RKO (cell line): Measurements from ENCODE around the gene TSFM.

Experiments used
- DNase-seq: peaks from one replicate; pipeline ENCODE4 v3.0.0-alpha.2; 2016; ENCODE audit warnings: low spot score

The TSFM gene

GRCh38 chr12:57834086-57834876 lies 51.7 kb downstream of the TSFM start:
- no peak for DNase-seq

GRCh38 chr12:57835366-57836288 lies 53.0 kb downstream of the TSFM start:
- no peak for DNase-seq

DNA sequence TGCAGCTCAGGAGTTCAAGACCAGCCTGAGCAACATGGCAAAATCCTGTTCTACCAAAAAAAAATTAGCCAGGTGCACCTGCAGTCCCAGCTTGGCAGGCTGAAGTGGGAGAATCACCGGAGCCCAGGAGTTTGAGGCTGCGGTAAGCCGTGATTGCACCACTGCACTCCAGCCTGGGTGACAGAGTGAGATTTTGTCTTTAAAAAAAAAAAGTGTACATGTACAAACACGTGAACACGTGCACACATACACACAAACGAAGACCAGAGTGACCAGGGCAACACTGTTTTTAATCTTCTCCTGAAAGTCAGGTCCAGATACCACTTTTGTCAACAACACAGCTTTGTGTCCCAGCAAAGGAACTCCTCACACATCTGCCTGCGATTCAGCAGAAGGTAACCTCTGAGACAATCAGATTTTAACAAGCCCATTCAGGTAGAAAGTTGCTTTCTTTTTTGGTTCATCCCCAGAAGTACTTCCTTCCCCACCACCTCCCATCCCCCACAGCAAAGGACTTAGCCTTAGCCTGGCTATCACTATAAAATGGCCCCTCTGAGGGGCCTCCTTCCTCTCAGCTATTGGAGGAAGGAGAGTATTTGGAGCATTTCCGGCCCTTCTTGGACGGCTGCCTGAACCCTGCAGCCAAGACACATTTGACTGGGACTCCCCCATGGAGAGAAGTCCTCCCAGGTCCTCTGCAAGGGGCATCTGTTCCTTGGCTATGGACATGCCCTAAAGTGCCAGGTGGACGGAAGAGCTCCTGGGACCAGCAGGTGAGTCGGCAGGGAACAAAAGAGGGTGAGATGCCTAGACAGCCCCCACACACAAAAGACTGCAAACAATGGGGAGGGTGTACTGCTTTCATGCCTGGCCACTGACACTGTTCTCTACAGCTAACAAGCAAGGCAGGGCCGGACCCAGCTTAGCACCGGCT lies 54.1 kb downstream of the TSFM start:
- no peak for DNase-seq

GRCh38 chr12:57837864-57838562 lies 55.4 kb downstream of the TSFM start:
- DNase-seq = peak; percentile 18

GRCh38 chr12:57838594-57839302 lies 56.2 kb downstream of the TSFM start:
- no peak for DNase-seq

GRCh38 chr12:57839996-57840395 lies 57.4 kb downstream of the TSFM start:
- no peak for DNase-seq

GRCh38 chr12:57840726-57841125 lies 58.1 kb downstream of the TSFM start:
- DNase-seq = no peak

DNA sequence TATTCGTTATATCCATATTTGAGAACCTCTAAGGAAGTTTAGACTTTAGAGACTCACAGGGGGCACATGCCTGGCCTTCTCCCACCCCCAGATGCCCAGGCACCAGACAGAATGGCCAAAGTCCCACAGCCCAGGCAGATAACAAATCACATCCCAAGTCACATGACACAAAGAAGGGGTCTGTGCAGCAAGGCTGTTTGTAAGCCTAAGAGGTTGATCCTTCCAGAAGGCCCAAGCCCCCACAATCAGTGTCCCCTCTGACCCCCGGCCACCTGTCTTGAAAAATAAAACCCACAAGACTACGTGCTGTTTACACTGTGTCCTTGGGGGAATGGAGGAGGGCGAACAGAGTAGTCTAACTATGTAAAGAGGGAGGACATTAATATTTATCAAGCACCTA lies 58.9 kb downstream of the TSFM start:
- no peak for DNase-seq

- DNase-seq = no peak
Measured at GRCh38 chr12:57842342-57843294, 60.0 kb downstream of the TSFM start.

DNA sequence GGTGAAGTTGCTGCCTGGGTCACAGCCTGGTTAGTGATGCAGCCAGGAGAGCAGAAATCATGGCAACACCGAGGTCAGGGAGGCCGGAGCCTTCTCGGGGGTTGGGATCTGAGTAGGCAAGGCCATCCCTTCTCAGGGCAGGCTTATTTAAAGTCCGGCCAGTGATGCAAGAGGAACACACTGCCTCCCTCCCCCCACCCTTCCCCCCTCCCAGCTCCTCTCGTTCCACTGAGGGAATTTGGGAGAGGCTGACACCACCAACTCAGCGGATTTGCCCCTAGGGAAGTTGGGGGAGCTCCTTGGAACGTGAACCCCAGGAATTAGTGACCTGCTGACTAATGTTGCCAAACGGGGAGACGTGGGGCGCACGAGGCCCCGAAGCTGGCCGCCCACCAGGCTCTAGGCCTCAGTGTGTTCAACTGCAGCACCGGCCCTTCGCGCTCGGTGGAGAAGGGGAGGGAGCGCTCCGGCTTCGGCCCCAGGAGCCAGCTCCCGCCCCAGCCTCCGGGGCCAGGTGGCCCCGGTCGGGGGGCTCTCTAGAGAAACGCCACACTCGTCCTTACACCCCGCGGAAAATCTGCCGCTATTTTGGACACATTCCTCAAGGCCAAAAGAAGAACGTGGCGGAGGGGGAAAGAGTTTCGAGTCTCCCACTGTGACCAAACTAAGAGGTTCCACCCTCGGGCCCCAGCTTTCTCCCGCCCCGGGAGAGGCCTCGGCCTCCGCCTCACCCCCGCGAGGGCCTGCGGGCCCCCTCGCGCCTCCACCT lies 62.3 kb downstream of the TSFM start:
- DNase-seq = peak; percentile 88

GRCh38 chr12:57845478-57846284 lies 63.1 kb downstream of the TSFM start:
- peak; percentile 68 for DNase-seq

DNA sequence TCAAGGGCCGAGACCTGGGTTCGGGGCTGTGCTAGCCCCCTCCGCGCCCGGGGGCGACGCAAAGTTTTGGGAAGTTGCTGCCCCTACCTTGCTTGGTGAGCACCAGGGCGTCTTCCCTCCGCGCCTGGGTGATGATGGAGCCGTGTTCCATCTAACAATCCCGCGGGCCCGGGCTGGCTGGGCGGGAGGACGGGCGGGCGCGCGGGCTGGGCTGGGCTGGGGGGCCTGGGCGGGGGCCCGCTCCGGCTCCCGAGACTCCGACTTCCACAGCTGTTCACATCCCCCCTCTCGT lies 63.6 kb downstream of the TSFM start:
- DNase-seq = peak; percentile 38

DNA sequence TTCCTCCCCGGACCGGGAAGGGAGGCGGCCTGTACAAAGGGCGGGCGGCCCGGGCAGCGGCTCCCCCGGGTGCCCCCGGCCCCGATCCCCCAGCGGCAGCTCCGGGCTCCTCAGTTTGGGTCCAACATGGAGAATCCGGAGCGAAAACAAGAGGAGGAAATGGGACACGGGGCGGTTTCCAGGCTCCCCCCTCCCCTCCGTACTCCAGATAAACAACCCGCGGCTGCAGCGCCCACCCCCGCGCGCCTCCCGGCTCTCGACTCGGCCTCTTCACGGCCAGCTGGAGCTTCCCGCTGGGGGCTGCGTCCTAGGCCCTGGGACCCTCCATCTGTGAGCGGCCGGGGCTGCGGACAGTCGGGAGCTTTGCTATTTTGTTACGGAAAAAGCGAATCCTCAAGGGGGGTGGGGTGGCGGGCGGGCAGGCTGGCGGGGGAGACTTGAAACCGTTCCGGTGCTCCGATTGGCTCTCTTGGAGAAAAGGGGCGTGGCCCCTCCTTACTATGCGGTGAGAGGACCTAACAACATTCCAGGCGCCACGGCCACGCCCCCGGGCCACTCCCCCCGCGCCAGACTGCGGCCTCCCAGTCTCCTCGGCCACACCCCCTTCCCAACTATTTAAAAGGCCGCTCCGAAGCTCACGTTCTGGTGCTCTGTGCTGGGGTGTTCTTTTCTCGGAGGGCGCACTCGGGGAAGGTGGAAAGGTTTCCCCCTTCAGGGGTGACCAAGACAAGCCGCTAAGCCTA lies 64.2 kb downstream of the TSFM start, which contains the start of gene CTDSP2:
CTDSP2 (minus strand) TSS at position 153 of the 743 bp plus-strand sequence. CDS start 294 bp downstream, outside the sequence.
- DNase-seq = peak; percentile 98
